BJ (cell line): Measurements from ENCODE around the gene ZMIZ2. TPM values are rescaled to one million over a fixed set of nuclear protein-coding genes. Genes with fewer than 3 reads are reported as not detected.
"Not testable (repeated sequence)": the region's sequence is repeated elsewhere in the genome, so short reads cannot be mapped to it uniquely, and the experiment has no call there.

Source experiments
- CTCF ChIA-PET: fragments of 350-600 bp; formaldehyde crosslinking; extraction: SDS; loops from one replicate; lab custom pipeline; 2021; ENCODE audit warnings: antibody characterized with exemption, inconsistent platforms; lab: Yijun Ruan, JAX
- POLR2A ChIA-PET: fragments of 300-600 bp; sonication (Branson Sonifier 250); formaldehyde crosslinking; extraction: SDS; loops from one replicate; lab custom pipeline; 2021; ENCODE audit warnings: antibody characterized with exemption; lab: Charles Lee
- DNase-seq: peaks from one replicate; pipeline ENCODE4 v3.0.0-alpha.2; 2011; ENCODE audit warnings: low read depth
- H3K27me3 ChIP-seq: 2 replicates; pipeline ENCODE4 v1.6.0; 2011; ENCODE audit warnings: low read length; ENCODE audit not compliant: control insufficient read depth, insufficient read depth
- H3K36me3 ChIP-seq: 2 replicates; pipeline ENCODE4 v1.5.1; 2011; ENCODE audit warnings: low read length; ENCODE audit not compliant: control insufficient read depth, insufficient read depth
- H3K4me3 ChIP-seq: 2 replicates; pipeline ENCODE4 v1.5.1; 2011; ENCODE audit warnings: low read depth, mild to moderate bottlenecking, control low read depth, low read length
- polyA plus RNA-seq: library from polyadenylated mRNA; depleted of rRNA; stranded (reverse); fragments of >200 nt; gene quantifications from 2 replicates; pipeline ENCODE4 v1.2.3, GENCODE V29; 2011
- TF ChIP-seq, protein P1 (sequence below): IDR thresholded peaks from 2 replicates; pipeline ENCODE4 v1.5.1; 2011; ENCODE audit warnings: low read depth, mild to moderate bottlenecking, control low read depth, inconsistent platforms, low read length, moderate library complexity; ENCODE audit not compliant: insufficient read depth

ZMIZ2 gene
- polyA plus RNA-seq, 1 experiment = 7.4 TPM

DNA sequence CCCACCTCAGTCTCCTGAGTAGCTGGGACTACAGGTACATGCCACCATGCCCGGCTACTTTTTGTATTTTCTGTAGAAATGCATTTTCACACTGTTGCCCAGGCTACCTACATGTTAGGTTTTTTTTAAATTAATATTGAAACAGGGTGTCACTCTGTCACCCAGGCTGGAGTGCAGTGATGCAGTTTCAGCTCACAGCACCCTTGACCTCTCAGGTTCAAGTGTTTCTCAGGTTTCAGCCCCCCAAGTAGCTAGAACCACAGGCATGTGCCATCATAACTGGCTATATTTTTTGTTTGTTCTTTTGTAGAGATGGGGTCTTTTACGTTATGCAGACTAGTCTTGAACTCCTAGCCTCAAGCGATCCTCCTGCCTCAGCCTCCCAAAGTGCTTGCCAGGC is 32.4 kb upstream of the ZMIZ2 start:
- ChIA-PET CTCF (no interaction called here), POLR2A (no interaction called here)
- no peaks in the 10 kb centered on the region for H3K36me3 ChIP-seq
- DNase-seq = no peak
- no peaks in the 10 kb centered on the region for H3K27me3 ChIP-seq
- TF ChIP-seq, protein P1, sequence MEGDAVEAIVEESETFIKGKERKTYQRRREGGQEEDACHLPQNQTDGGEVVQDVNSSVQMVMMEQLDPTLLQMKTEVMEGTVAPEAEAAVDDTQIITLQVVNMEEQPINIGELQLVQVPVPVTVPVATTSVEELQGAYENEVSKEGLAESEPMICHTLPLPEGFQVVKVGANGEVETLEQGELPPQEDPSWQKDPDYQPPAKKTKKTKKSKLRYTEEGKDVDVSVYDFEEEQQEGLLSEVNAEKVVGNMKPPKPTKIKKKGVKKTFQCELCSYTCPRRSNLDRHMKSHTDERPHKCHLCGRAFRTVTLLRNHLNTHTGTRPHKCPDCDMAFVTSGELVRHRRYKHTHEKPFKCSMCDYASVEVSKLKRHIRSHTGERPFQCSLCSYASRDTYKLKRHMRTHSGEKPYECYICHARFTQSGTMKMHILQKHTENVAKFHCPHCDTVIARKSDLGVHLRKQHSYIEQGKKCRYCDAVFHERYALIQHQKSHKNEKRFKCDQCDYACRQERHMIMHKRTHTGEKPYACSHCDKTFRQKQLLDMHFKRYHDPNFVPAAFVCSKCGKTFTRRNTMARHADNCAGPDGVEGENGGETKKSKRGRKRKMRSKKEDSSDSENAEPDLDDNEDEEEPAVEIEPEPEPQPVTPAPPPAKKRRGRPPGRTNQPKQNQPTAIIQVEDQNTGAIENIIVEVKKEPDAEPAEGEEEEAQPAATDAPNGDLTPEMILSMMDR = no peak
- no peak overlapping the region for H3K4me3 ChIP-seq

DNA sequence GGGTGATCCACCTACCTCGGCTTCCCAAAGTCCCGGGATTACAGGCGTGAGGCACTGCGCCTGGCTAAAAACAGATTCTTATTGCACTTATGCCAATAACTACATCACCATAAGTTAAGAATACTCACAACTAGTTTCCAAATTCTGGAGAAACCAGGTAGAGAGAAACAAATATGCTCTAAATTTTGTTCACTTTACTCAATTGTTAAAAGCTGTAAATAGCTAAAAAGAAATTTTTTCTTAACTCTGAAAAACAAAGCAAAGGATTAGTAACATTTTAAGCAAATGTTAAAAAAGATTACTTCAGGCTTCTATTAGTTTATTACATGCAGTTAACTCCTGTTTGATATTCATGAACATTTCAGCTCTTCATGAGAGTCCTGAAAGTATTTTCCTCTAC is 28.3 kb upstream of the ZMIZ2 start:
- POLR2A ChIA-PET = no interaction called here
- DNase-seq = no peak
- H3K27me3 ChIP-seq = no peaks in the 10 kb centered on the region
- TF ChIP-seq, protein P1 = no peak
- CTCF ChIA-PET = no interaction called here
- H3K4me3 ChIP-seq = no peak overlapping the region
- H3K36me3 ChIP-seq = no peaks in the 10 kb centered on the region

DNA sequence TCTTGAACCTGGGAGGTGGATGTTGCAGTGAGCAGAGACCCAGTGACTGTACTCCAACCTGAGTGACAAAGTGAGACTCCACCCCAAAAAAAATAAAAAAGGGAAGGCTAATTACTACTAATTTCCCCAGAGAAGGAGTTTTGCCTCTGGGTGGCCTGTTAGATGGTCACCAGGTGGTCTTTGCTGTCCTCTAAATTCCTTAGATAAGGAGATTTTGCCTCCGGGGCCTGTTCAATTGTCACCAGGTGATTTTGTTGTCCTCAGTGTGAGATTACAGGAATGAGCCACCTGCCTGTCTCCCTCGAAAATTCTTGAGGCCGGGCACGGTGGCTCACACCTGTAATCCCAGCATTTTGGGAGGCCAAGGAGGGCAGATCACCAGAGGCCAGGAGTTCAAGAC is 24.4 kb upstream of the ZMIZ2 start:
- no peaks in the 10 kb centered on the region for H3K27me3 ChIP-seq
- ChIA-PET POLR2A (no interaction called here), CTCF (no interaction called here)
- no peak for DNase-seq
- no peaks in the 10 kb centered on the region for H3K36me3 ChIP-seq
- TF ChIP-seq, protein P1 = no peak
- no peak overlapping the region for H3K4me3 ChIP-seq

DNA sequence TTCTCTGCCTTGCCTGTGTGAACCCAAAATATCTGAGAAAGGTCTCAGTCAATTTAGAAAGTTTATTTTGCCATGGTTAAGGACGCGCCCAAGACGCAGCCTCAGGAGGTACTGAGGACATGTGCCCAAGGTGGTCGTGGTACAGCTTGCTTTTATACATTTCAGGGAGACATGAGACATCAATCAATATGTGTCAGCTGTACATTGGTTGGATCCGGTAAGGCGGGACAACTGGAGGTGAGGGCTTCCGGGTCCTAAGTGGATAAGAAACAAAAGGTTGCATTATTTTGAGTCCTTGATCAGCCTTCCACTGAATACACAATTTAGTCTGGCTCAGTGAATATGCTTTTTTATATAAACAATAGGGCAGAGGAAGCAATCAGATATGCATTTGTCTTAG is 22.4 kb upstream of the ZMIZ2 start:
- CTCF ChIA-PET, H3K36me3 ChIP-seq, DNase-seq, POLR2A ChIA-PET, H3K27me3 ChIP-seq, H3K4me3 ChIP-seq: not testable (repeated sequence)

DNA sequence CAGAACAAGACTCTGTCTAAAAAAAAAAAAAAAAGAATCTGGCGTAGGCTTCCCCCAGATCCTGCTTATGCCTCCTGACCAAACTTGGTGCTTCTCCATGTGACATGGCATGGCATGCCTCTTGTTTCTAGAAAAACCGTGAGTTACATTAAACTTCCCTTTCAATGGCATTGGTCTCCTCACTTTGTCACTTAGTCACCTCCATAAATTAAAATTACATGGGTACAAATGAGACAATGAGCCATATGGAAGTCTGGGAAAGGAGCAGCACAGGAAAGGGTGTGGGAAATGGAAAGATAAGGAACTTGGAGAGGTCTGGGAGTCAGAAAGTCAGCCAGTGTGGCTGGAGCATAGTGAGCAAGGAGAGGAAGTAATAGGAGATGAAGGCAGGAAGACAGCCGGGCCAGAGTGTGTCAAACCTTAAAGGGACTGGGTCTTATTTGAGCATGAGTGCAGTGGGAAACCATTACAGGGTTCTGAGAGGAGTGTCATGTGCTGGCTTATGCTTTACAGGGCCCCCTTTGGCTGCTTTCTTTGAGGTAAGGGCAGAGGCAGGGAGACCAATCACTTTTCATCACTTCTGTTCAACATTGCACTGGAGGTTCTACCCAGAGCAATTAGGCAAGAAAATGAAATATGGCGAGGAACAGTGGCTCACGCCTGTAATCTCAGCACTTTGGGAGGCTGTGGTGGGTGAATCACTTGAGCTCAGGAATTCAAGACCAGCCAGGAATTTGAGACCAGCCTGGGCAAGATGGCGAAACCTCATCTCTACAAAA is 21.3 kb upstream of the ZMIZ2 start:
- ChIA-PET POLR2A (interaction anchor here (0.6 kb wide), 2 partner anchors 107 to 117 kb away, joined by 5 to 12 read pairs; no protein-coding TSS in a partner anchor), CTCF (no interaction called here)
- Histone ChIP-seq H3K36me3 (no peaks in the 10 kb centered on the region), H3K27me3 (no peaks in the 10 kb centered on the region), H3K4me3 (no peak overlapping the region)
- TF ChIP-seq, protein P1 = no peak
- DNase-seq = peak; percentile 62

DNA sequence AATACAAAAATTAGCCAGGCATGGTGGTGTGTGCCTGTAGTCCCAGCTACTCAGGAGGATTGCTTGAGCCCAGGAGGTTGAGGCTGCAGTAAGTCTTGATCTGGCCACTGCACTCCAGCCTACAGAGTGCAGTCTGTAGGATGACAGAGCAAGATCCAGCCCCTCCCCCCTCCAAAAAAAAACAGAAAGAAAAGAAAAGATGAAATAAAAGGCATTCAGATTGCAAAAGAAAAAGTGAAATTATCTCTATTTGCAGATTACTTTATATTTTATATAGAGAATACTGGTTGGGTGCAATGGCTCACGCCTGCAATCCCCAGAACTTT is 20.7 kb upstream of the ZMIZ2 start:
- TF ChIP-seq, protein P1 = no peak
- ChIA-PET CTCF (no interaction called here), POLR2A (interaction anchor here (0.6 kb wide), 2 partner anchors 107 to 116 kb away, joined by 5 to 12 read pairs; no protein-coding TSS in a partner anchor)
- Histone ChIP-seq H3K27me3 (no peaks in the 10 kb centered on the region), H3K36me3 (no peaks in the 10 kb centered on the region), H3K4me3 (no peak overlapping the region)
- no peak for DNase-seq
